ENCODE measurements around the gene SGCG. TPM values are rescaled to one million over a fixed set of nuclear protein-coding genes. Genes with fewer than 3 reads are reported as not detected.

SGCG gene
- total RNA-seq, 4 donors from 2014 or later: 0.39 to 1.0 (median 0.85) TPM; not detected in 1

DNA sequence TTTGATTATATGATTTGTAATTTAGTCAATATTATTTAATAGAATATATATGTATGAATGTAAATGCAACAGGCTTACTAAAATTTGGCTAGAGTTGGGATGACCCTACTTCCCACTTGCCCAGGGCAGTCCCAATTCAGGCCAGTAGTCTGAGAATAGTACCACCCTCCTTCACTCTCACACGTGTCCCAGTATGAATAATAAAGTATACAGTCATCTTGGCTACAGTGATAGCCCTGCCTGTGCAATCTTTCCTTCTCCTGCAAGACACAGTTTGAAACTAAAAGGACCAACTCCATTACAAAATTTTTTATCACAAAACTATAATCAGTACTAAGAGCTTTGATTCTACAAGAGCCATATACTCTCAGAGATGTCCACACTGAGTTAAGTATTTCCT lies 176.6 kb downstream of the SGCG start:
- no peak overlapping the region for H3K4me3 ChIP-seq
- TF ChIP-seq POLR2A (IDR thresholded peaks at IDR 0.05) (no peak), POLR2AphosphoS5 (IDR thresholded peaks at IDR 0.05) (no peak)
- H3K27ac ChIP-seq: no peak overlapping the region
- DNase-seq (ENCODE audit: low spot score in 2 of 2): no peak
- no peaks in the 10 kb centered on the region for H3K4me1 ChIP-seq
- WGBS: 79% methylated on average over 1 of the region's 1 CpG
- H3K9me3 ChIP-seq: no peaks in the 10 kb centered on the region
- H3K27me3 ChIP-seq: no peaks in the 10 kb centered on the region
- H3K36me3 ChIP-seq: peaks cover 45% of the 10 kb centered on the region

DNA sequence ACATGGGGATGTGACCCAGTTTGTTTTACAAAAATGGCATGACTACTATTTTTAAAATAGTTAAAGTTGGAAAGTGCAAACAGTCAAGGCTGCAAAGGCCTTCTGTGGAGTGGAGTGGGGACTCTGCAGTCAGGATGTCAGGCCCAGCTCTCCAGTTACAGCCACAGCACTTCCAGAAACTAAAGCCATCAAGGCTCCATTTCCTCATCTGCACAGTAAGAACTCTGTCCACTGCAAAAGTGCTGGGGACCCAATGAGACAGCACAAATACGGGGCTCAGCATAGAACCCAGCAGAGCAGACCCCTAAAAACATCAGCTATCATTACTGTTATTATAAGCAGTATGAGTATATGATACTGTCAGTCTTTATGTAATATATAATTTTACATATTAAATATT lies 179.1 kb downstream of the SGCG start:
- H3K27me3 ChIP-seq: no peaks in the 10 kb centered on the region
- no peak overlapping the region for H3K27ac ChIP-seq
- WGBS: 92% methylated on average over 1 of the region's 1 CpG
- H3K4me1 ChIP-seq: no peaks in the 10 kb centered on the region
- DNase-seq (ENCODE audit: low spot score in 2 of 2): no peak
- H3K9me3 ChIP-seq: no peaks in the 10 kb centered on the region
- H3K36me3 ChIP-seq: peaks cover 61% of the 10 kb centered on the region
- no peak for TF ChIP-seq POLR2AphosphoS5 (IDR thresholded peaks at IDR 0.05)
- TF ChIP-seq POLR2A (IDR thresholded peaks at IDR 0.05): no peak
- H3K4me3 ChIP-seq: no peak overlapping the region

DNA sequence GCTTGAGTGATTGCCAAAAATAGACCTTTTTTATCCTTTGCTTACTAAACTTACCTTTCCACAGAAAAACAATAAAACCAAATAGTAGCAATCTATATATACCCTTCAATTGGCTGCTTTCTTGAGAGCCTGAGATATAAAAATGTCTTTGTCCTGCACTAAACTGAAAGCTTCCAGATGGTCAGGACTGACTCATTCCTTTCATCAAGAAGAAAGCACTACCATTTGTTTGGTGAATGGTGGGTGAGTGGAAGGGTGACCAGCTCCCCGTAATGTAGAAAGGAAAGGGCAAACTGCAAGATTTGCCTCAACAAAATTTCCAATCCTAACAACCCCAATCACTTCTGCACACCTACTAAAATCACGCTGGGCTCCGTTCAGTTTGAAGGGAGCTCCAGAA lies 184.9 kb downstream of the SGCG start:
- WGBS: 90% methylated on average over 3 of the region's 3 CpGs
- no peaks in the 10 kb centered on the region for H3K4me1 ChIP-seq
- no peak overlapping the region for H3K27ac ChIP-seq
- TF ChIP-seq POLR2AphosphoS5 (IDR thresholded peaks at IDR 0.05) (no peak), POLR2A (IDR thresholded peaks at IDR 0.05) (no peak), EP300 (IDR thresholded peaks at IDR 0.05) (no peak)
- TF ChIP-seq, protein P1, sequence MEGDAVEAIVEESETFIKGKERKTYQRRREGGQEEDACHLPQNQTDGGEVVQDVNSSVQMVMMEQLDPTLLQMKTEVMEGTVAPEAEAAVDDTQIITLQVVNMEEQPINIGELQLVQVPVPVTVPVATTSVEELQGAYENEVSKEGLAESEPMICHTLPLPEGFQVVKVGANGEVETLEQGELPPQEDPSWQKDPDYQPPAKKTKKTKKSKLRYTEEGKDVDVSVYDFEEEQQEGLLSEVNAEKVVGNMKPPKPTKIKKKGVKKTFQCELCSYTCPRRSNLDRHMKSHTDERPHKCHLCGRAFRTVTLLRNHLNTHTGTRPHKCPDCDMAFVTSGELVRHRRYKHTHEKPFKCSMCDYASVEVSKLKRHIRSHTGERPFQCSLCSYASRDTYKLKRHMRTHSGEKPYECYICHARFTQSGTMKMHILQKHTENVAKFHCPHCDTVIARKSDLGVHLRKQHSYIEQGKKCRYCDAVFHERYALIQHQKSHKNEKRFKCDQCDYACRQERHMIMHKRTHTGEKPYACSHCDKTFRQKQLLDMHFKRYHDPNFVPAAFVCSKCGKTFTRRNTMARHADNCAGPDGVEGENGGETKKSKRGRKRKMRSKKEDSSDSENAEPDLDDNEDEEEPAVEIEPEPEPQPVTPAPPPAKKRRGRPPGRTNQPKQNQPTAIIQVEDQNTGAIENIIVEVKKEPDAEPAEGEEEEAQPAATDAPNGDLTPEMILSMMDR (IDR thresholded peaks at IDR 0.05): no peak
- H3K27me3 ChIP-seq: no peaks in the 10 kb centered on the region
- H3K4me3 ChIP-seq: no peak overlapping the region
- H3K9me3 ChIP-seq: no peaks in the 10 kb centered on the region
- no peak for DNase-seq (ENCODE audit: low spot score in 2 of 2)
- H3K36me3 ChIP-seq: peaks cover 73% of the 10 kb centered on the region

DNA sequence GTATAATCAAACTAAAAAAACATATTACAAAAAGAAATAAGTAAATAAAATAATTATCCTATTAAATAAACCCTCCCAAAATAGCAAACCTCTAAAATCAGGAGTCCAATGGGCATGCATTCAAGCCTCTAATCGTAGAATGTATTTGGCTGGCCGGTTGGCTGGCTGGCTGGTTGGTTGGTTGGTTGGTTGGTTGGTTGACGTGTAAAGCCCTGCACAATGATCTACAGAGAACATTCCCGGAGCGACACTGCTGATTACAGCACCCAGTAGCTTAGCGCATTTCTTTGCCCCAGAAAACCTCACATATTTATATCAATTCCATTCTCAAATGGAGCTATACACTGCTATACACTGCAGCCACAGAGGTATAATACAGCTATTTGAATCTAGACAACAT lies 187.1 kb downstream of the SGCG start:
- H3K27ac ChIP-seq: no peak overlapping the region
- no peaks in the 10 kb centered on the region for H3K9me3 ChIP-seq
- H3K27me3 ChIP-seq: no peaks in the 10 kb centered on the region
- H3K4me1 ChIP-seq: peaks cover 4% of the 10 kb centered on the region
- no peak overlapping the region for H3K4me3 ChIP-seq
- H3K36me3 ChIP-seq: peaks cover 67% of the 10 kb centered on the region
- TF ChIP-seq POLR2AphosphoS5 (IDR thresholded peaks at IDR 0.05) (no peak), POLR2A (IDR thresholded peaks at IDR 0.05) (no peak), EP300 (IDR thresholded peaks at IDR 0.05) (no peak)
- TF ChIP-seq, protein P1 (IDR thresholded peaks at IDR 0.05): no peak
- no peak for DNase-seq (ENCODE audit: low spot score in 2 of 2)
- 97% methylated on average over 6 of the region's 6 CpGs for WGBS

DNA sequence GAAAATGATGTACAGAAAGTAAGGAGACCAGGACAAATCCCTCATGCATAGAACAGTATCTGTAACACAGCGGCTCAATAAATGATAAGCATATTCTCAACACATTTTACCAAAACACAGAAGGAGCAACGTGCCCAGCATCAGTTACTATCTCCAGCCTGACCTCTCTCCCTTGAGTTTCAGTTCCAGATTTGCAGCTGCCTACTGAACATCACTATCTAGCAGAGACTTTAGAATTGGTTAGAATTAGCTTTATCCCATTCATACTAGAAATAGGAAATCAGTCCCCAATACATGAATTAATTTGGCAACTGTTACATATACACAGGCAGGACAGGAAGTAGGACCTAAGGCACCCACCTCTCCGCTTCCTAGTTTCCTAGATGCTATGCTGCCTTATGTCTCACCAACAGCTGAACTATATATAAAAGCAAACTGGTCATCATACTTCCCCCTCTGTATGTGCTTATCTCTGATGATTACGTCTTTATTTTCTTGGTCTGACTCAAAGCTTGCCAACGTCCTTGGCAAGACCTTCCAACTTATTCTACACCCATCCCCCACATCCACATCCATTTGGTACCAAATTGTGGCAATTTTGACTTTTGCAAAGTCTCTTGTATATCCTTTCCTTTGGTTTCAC lies 191.6 kb downstream of the SGCG start:
- no peak overlapping the region for H3K4me3 ChIP-seq
- 59% methylated on average over 5 of the region's 5 CpGs for WGBS
- DNase-seq (ENCODE audit: low spot score in 2 of 2): no peak
- TF ChIP-seq POLR2AphosphoS5 (IDR thresholded peaks at IDR 0.05): no peak
- no peak for TF ChIP-seq POLR2A (IDR thresholded peaks at IDR 0.05)
- TF ChIP-seq, protein P1 (IDR thresholded peaks at IDR 0.05): no peak
- TF ChIP-seq EP300 (IDR thresholded peaks at IDR 0.05): no peak
- H3K27ac ChIP-seq: no peak overlapping the region
- no peaks in the 10 kb centered on the region for H3K9me3 ChIP-seq
- peaks cover 23% of the 10 kb centered on the region for H3K36me3 ChIP-seq
- no peaks in the 10 kb centered on the region for H3K27me3 ChIP-seq
- H3K4me1 ChIP-seq: peaks cover 28% of the 10 kb centered on the region

All from suprapubic skin (tissue), 4 donors.